Naive thymus-derived CD4-positive, alpha-beta T cell (primary cell): ENCODE measurements around the gene ROBO1. TPM values are rescaled to one million over a fixed set of nuclear protein-coding genes. Genes with fewer than 3 reads are reported as not detected.
"Not testable (repeated sequence)": the region's sequence is repeated elsewhere in the genome, so short reads cannot be mapped to it uniquely, and the experiment has no call there.

Source experiments
- ATAC-seq: fragments of 150-1000 bp; cut with Tn5 transposase; 2 replicates; pipeline ENCODE4 v1.10.0; 2021; ENCODE audit warnings: mild to moderate bottlenecking, moderate library complexity
- CTCF ChIA-PET: fragments of 350-600 bp; sonication (Branson Sonifier 250); formaldehyde crosslinking; loops from one replicate; lab custom pipeline; 2021; ENCODE audit warnings: antibody characterized with exemption; lab: Charles Lee
- POLR2A ChIA-PET: fragments of 350-600 bp; sonication (Branson Sonifier 250); formaldehyde crosslinking; loops from one replicate; lab custom pipeline; 2021; ENCODE audit warnings: antibody characterized with exemption, inconsistent platforms; lab: Charles Lee
- DNase-seq, 9 donors: peaks; one replicate each; pipeline versions ENCODE4 v3.0.0 to v3.0.0-alpha.2; 2020 to 2022; ENCODE audit warnings: mixed read lengths in 1 of 9
- H3K27ac ChIP-seq: one replicate; pipeline ENCODE4 v1.7.0; 2013; ENCODE audit warnings: mild to moderate bottlenecking, low read depth, low read length, moderate library complexity
- H3K27me3 ChIP-seq, 2 donors: one replicate each; pipeline ENCODE4 v1.7.0; 2013; ENCODE audit warnings: low read length in 2 of 2, mild to moderate bottlenecking in 2 of 2, moderate library complexity in 2 of 2; ENCODE audit not compliant: control insufficient read depth in 2 of 2, insufficient read depth in 2 of 2
- H3K36me3 ChIP-seq, 3 experiments: 1 replicate in 2 of 3; 2 replicates in 1 of 3; pipeline ENCODE4 v1.7.0; 2013; ENCODE audit warnings: low read length in 3 of 3, mild to moderate bottlenecking in 3 of 3, moderate library complexity in 1 of 3; ENCODE audit not compliant: insufficient read depth in 3 of 3, control insufficient read depth in 2 of 3
- H3K4me1 ChIP-seq, 2 donors: one replicate each; pipeline ENCODE4 v1.7.0; 2013; ENCODE audit warnings: low read length in 2 of 2, mild to moderate bottlenecking in 2 of 2, moderate library complexity in 1 of 2; ENCODE audit not compliant: control insufficient read depth in 2 of 2, insufficient read depth in 2 of 2
- H3K4me3 ChIP-seq: 2 replicates; pipeline ENCODE4 v1.7.0; 2013; ENCODE audit warnings: mild to moderate bottlenecking, low read length
- H3K9me3 ChIP-seq, 3 experiments: 1 replicate in 2 of 3; 2 replicates in 1 of 3; pipeline ENCODE4 v1.7.0; 2013; ENCODE audit warnings: low read length in 3 of 3; ENCODE audit not compliant: control insufficient read depth in 2 of 3
- H3K27ac Mint-ChIP-seq, 9 donors: one replicate each; pipeline ENCODE4 v1.8.0; 2020 to 2022; ENCODE audit warnings: mixed read lengths in 9 of 9, mild to moderate bottlenecking in 8 of 9, moderate library complexity in 5 of 9, inconsistent platforms in 2 of 9
- H3K27me3 Mint-ChIP-seq, 5 donors: one replicate each; pipeline ENCODE4 v1.8.0; 2021 to 2022; ENCODE audit warnings: mixed read lengths in 5 of 5, mild to moderate bottlenecking in 1 of 5
- H3K36me3 Mint-ChIP-seq, 5 donors: one replicate each; pipeline ENCODE4 v1.8.0; 2020 to 2022; ENCODE audit warnings: mixed read lengths in 5 of 5, mild to moderate bottlenecking in 3 of 5, inconsistent platforms in 1 of 5
- H3K4me1 Mint-ChIP-seq, 7 donors: one replicate each; pipeline ENCODE4 v1.8.0; 2020 to 2022; ENCODE audit warnings: mixed read lengths in 7 of 7, mild to moderate bottlenecking in 3 of 7, inconsistent platforms in 1 of 7
- H3K4me3 Mint-ChIP-seq, 10 donors: one replicate each; pipeline ENCODE4 v1.8.0; 2020 to 2022; ENCODE audit warnings: mild to moderate bottlenecking in 10 of 10, mixed read lengths in 10 of 10, moderate library complexity in 6 of 10, inconsistent platforms in 2 of 10
- H3K9me3 Mint-ChIP-seq, 11 donors: one replicate each; pipeline ENCODE4 v1.8.0; 2020 to 2022; ENCODE audit warnings: mixed read lengths in 11 of 11, mild to moderate bottlenecking in 4 of 11, inconsistent platforms in 1 of 11, moderate library complexity in 1 of 11
- intact Hi-C, 2 donors: fragments of 100-400 bp; cut with micrococcal nuclease; formaldehyde crosslinking; loops; one replicate each; pipeline ENCODE4 v1.15.1; 2023
- polyA plus RNA-seq, 2 donors: library from polyadenylated mRNA; unstranded; fragments of 300-500 nt; fragmentation: Illumina TruSeq; gene quantifications; one replicate each; pipeline ENCODE4 v1.2.3, GENCODE V29; 2021
- total RNA-seq, 6 experiments: library from RNA in 5 of 6; stranded (reverse) in 5 of 6; gene quantifications; 1 replicate in 5 of 6; 2 replicates in 1 of 6; pipeline ENCODE4 v1.2.3 and lab custom pipeline; 2021 to 2026

Gene ROBO1
- total and polyA plus RNA-seq, 7 experiments from 2014 or later, result 0.08 to 0.59 (median 0.26) TPM; not detected in 2

GRCh38 chr3:79790177-79790576, 22.4 kb upstream of the ROBO1 start:
- H3K4me3 ChIP-seq, H3K36me3 ChIP-seq, H3K36me3 Mint-ChIP-seq, H3K9me3 ChIP-seq, H3K4me3 Mint-ChIP-seq, ATAC-seq, H3K27ac Mint-ChIP-seq, intact Hi-C loops, POLR2A ChIA-PET, DNase-seq, H3K27me3 Mint-ChIP-seq, H3K4me1 ChIP-seq, H3K27me3 ChIP-seq, H3K27ac ChIP-seq, CTCF ChIA-PET, H3K4me1 Mint-ChIP-seq: not testable (repeated sequence)
- peaks cover 0 to 16% (median 8%) of the 10 kb centered on the region in 11 donors for H3K9me3 Mint-ChIP-seq

GRCh38 chr3:79773291-79773690, 5.5 kb upstream of the ROBO1 start:
- no peaks in the 10 kb centered on the region for H3K4me1 ChIP-seq
- no peaks in the 10 kb centered on the region for H3K36me3 ChIP-seq
- no peak overlapping the region for H3K4me3 Mint-ChIP-seq
- intact Hi-C loops, result no loop called here
- H3K4me1 Mint-ChIP-seq, result no peaks in the 10 kb centered on the region
- peaks cover 0 to 5% (median 0%) of the 10 kb centered on the region in 5 donors for H3K27me3 Mint-ChIP-seq
- peaks cover 2 to 21% (median 14%) of the 10 kb centered on the region in 11 donors for H3K9me3 Mint-ChIP-seq
- no peak overlapping the region for H3K27ac Mint-ChIP-seq
- H3K4me3 ChIP-seq, result no peak overlapping the region
- POLR2A ChIA-PET, result no interaction called here
- H3K27ac ChIP-seq, result no peak overlapping the region
- no peaks in the 10 kb centered on the region for H3K36me3 Mint-ChIP-seq
- no peaks in the 10 kb centered on the region for H3K9me3 ChIP-seq
- CTCF ChIA-PET, result no interaction called here
- no peak for DNase-seq
- no peak for ATAC-seq
- H3K27me3 ChIP-seq, result no peaks in the 10 kb centered on the region

DNA sequence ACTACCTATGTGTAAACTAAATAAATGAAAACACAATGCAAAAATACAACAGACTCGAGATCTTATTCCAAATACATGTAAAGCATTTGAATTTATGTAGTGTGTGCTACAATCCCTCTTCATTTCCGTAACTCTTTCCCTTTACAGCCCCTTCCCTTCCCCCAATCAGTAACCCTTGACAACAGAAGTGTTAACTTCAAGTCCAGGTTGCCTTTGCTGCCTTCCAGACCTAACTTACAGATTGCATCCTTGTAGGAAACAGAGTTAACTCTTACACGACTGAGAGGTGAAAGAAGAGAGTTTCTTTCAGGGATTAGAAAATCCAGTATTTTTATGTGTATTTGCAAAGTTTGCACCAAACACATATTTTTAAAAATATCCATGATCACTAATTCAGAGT, 1.4 kb upstream of the ROBO1 start:
- ChIA-PET CTCF (interaction anchor here (0.7 kb wide), 1 partner anchor 14 kb away, joined by 3 read pairs; no protein-coding TSS in a partner anchor), POLR2A (no interaction called here)
- no peak overlapping the region for H3K27ac ChIP-seq
- intact Hi-C loops, result no loop called here
- peaks cover 0 to 3% of the 10 kb centered on the region in 2 donors for H3K27me3 ChIP-seq
- DNase-seq (no peak), ATAC-seq (no peak)
- H3K4me1 ChIP-seq, result no peaks in the 10 kb centered on the region
- H3K36me3 ChIP-seq, result no peaks in the 10 kb centered on the region
- Mint-ChIP-seq H3K36me3 (no peaks in the 10 kb centered on the region), H3K27me3 (peaks cover 3 to 17% (median 8%) of the 10 kb centered on the region in 5 donors), H3K4me1 (no peaks in the 10 kb centered on the region), H3K27ac (no peak overlapping the region), H3K4me3 (no peak overlapping the region), H3K9me3 (peaks cover 2 to 16% (median 8%) of the 10 kb centered on the region in 11 donors)
- no peak overlapping the region for H3K4me3 ChIP-seq
- no peaks in the 10 kb centered on the region for H3K9me3 ChIP-seq

DNA sequence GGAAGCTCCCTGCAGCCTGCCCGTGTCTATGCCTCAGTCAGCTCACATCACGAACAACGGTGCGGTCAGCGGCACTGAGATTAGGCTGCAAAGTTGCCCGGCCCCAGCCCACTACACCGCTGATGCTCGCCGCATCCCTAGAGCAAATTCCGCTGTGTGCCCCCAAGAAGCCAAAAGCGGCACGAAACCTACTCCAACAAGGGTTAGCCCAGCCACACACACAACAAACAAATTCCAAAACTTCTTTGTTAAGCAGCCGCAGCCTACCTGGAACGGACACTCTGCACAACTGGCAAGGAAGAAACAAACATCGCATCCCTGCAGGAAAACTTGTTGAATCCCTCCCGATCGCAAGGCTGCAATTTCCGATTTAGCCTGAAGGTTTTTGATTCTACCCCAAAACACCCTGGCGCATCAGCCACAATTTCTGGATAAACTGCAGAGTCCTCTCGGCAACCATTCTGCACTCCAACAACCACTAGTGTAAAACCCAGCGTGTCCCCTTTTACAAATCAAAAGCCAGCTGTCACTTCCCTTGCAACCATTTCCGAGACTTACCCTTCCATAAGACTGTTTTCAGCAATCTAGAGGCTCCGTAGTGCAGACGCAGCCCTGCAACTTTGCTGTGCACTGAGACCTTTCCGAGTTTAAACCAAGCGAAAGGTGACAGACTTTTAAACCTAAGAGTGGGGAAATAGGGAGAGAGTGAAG, 449 bp downstream of the ROBO1 start:
- no peaks in the 10 kb centered on the region for H3K9me3 ChIP-seq
- H3K27ac ChIP-seq, result no peak overlapping the region
- H3K9me3 Mint-ChIP-seq, result peaks cover 0 to 16% (median 7%) of the 10 kb centered on the region in 11 donors
- no peak for DNase-seq
- intact Hi-C loops, result no loop called here
- no peaks in the 10 kb centered on the region for H3K4me1 Mint-ChIP-seq
- H3K27ac Mint-ChIP-seq, result no peak overlapping the region
- ATAC-seq, result no peak
- ChIA-PET POLR2A (no interaction called here), CTCF (interaction anchor here (0.6 kb wide), 1 partner anchor 10 kb away, joined by 4 read pairs; no protein-coding TSS in a partner anchor)
- no peaks in the 10 kb centered on the region for H3K4me1 ChIP-seq
- no peaks in the 10 kb centered on the region for H3K36me3 ChIP-seq
- H3K27me3 ChIP-seq, result peaks cover 0 to 3% of the 10 kb centered on the region in 2 donors
- no peak overlapping the region for H3K4me3 Mint-ChIP-seq
- H3K4me3 ChIP-seq, result no peak overlapping the region
- peaks cover 3 to 17% (median 8%) of the 10 kb centered on the region in 5 donors for H3K27me3 Mint-ChIP-seq
- H3K36me3 Mint-ChIP-seq, result no peaks in the 10 kb centered on the region

DNA sequence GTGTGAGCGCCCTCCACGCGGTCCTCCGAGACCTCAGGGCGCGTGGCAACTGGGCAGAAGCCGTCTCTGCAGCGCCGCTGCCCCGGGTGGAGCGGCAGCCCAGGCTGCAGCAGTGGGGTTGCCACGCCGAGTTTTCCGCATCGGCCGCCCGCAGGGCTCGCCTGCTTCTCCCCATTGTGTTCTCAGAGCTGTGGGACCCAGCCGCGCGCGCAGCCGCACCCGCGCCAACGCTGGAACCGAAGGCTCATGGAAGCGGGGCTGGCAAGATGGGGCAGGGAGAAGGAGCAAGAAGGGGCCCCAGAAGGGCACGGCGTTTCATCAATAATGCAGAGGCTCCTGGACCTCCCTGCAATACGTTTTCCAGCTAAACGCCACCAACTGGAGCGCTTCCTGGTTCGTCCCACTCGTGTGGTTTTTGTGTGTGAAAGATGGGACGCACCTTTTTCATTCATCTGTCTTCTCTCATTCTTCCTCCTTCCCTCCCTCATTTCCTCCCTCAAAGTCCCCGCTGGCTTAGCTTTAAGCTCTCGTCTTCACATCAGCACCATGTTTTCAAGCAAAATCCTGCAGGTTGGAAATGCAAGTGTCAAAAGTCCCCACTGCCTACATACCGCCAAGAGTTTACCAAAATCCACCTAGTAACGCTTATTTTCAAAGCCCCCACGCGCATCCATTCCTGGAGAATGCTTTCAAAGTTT, 1.2 kb downstream of the ROBO1 start:
- DNase-seq (no peak), ATAC-seq (no peak)
- H3K27me3 Mint-ChIP-seq, result peaks cover 3 to 17% (median 8%) of the 10 kb centered on the region in 5 donors
- Histone ChIP-seq H3K4me3 (no peak overlapping the region), H3K27ac (no peak overlapping the region), H3K36me3 (no peaks in the 10 kb centered on the region), H3K4me1 (no peaks in the 10 kb centered on the region), H3K27me3 (peaks cover 0 to 3% of the 10 kb centered on the region in 2 donors), H3K9me3 (no peaks in the 10 kb centered on the region)
- peaks cover 0 to 14% (median 6%) of the 10 kb centered on the region in 11 donors for H3K9me3 Mint-ChIP-seq
- H3K27ac Mint-ChIP-seq, result no peak overlapping the region
- H3K4me3 Mint-ChIP-seq, result no peak overlapping the region
- CTCF ChIA-PET, result no interaction called here
- intact Hi-C loops, result no loop called here
- no peaks in the 10 kb centered on the region for H3K36me3 Mint-ChIP-seq
- POLR2A ChIA-PET, result no interaction called here
- H3K4me1 Mint-ChIP-seq, result no peaks in the 10 kb centered on the region

DNA sequence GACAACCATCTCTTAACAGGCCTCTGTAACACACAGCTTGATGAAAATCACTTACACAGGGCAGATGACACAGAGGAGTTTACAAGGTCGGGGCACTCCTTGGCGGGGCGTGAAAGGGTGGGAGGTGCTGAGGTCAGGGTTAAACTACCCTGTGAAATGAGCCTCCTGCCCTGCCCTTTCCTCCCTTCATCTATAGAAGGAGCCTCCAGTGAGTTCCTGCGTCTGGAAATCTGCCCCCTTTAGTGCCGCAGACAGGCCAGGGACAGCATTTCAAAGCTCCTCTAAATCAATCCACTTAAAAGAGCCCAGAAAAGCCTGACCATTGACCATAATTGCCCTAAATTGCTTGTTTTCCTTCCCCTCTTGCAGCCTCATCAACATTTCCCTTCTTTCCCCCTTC, 1.9 kb downstream of the ROBO1 start:
- peaks cover 0 to 17% (median 6%) of the 10 kb centered on the region in 11 donors for H3K9me3 Mint-ChIP-seq
- peaks cover 3 to 17% (median 8%) of the 10 kb centered on the region in 5 donors for H3K27me3 Mint-ChIP-seq
- ChIA-PET POLR2A (no interaction called here), CTCF (no interaction called here)
- no peak overlapping the region for H3K4me3 Mint-ChIP-seq
- no peak for ATAC-seq
- H3K36me3 Mint-ChIP-seq, result no peaks in the 10 kb centered on the region
- intact Hi-C loops, result no loop called here
- no peak overlapping the region for H3K27ac Mint-ChIP-seq
- Histone ChIP-seq H3K27ac (no peak overlapping the region), H3K27me3 (peaks cover 0 to 3% of the 10 kb centered on the region in 2 donors), H3K4me1 (no peaks in the 10 kb centered on the region), H3K4me3 (no peak overlapping the region), H3K36me3 (no peaks in the 10 kb centered on the region), H3K9me3 (no peaks in the 10 kb centered on the region)
- DNase-seq, result no peak
- H3K4me1 Mint-ChIP-seq, result no peaks in the 10 kb centered on the region
